Measurements from ENCODE around the gene IQCF5. TPM values are rescaled to one million over a fixed set of nuclear protein-coding genes. Genes with fewer than 3 reads are reported as not detected.

The IQCF5 gene
- total and polyA plus RNA-seq, 2 of the 4 experiments (the other 2 are of a cell fraction), result not detected

- Histone ChIP-seq H3K79me1 (ENCODE audit: low read depth in 1 of 2, low read length in 2 of 2) (no peaks in the 10 kb centered on the region), H2BK5ac (ENCODE audit: low read depth, low read length, poor library complexity, severe bottlenecking) (no peak overlapping the region), H3K9me1 (ENCODE audit: insufficient read depth, low read length) (no peaks in the 10 kb centered on the region), H2AFZ (replicated peaks; ENCODE audit: low read length, poor library complexity) (no peak overlapping the region), H2AK9ac (replicated peaks; ENCODE audit: low read depth, low read length, poor library complexity) (no peak overlapping the region), H3K4me1 (ENCODE audit: control insufficient read depth, insufficient read depth, low read length) (no peaks in the 10 kb centered on the region), H2BK120ac (ENCODE audit: low read depth, low read length) (no peak overlapping the region), H3K4me2 (ENCODE audit: low read depth, low read length) (no peak overlapping the region), H3K4me3 (ENCODE audit: insufficient read depth, low read depth, low read length) (no peak overlapping the region), H2BK15ac (ENCODE audit: low read depth, low read length) (no peak overlapping the region), H2AK5ac (ENCODE audit: low read depth, low read length) (no peak overlapping the region), H3K27me3 (ENCODE audit: control insufficient read depth, insufficient read depth, low read length) (peaks cover 6% of the 10 kb centered on the region), H3K27ac (ENCODE audit: insufficient read depth, low read length) (no peak overlapping the region), H4K5ac (ENCODE audit: low read depth, low read length) (no peak overlapping the region), H4K20me1 (ENCODE audit: insufficient read depth, low read length) (no peaks in the 10 kb centered on the region), H3K9me3 (ENCODE audit: control insufficient read depth, insufficient read depth, low read length) (no peaks in the 10 kb centered on the region), H4K91ac (ENCODE audit: insufficient read depth, low read depth, low read length) (no peak overlapping the region), H3K9ac (ENCODE audit: low read depth, low read length) (no peak overlapping the region), H3K56ac (ENCODE audit: extremely low read depth, insufficient read depth, low read length) (no peak overlapping the region), H3K36me3 (ENCODE audit: control insufficient read depth, insufficient read depth, low read length) (no peaks in the 10 kb centered on the region), H3K23ac (ENCODE audit: low read depth, low read length) (no peak overlapping the region), H3K18ac (ENCODE audit: low read depth, low read length) (no peak overlapping the region), H4K8ac (ENCODE audit: low read depth in 2 of 2, low read length in 2 of 2) (no peak overlapping the region), H2BK20ac (ENCODE audit: low read depth, low read length) (no peak overlapping the region), H3K4ac (ENCODE audit: low read depth, low read length) (no peak overlapping the region), H3K14ac (replicated peaks; ENCODE audit: low read depth, low read length) (no peak overlapping the region)
- CTCF ChIA-PET, result no interaction called here
- dilution Hi-C loops (cut with HindIII; ENCODE audit: low sequenced_read_pairs, unreplicated experiment) (no loop called here), in situ Hi-C loops (cut with MboI; ENCODE audit: low sequenced_read_pairs) (no loop called here), intact Hi-C loops (cut with micrococcal nuclease) (no loop called here)
- ATAC-seq (ENCODE audit: low read depth) (no peak), DNase-seq (no peak)
- POLR2A ChIA-PET (ENCODE audit: unreplicated experiment), result no interaction called here
- no CpG with 5 or more reads among the region's 7 CpGs for WGBS, 2 experiments (ENCODE audit: extremely low coverage in 2 of 2, insufficient read length in 1 of 2)
- BruUV-seq (replicated peaks), result no TSS peak
- no peak for TF ChIP-seq RFX5 (IDR thresholded peaks at IDR 0.05; ENCODE audit: low read depth, low read length)
- TF ChIP-seq NFE2L2 (IDR thresholded peaks at IDR 0.05; ENCODE audit: low read depth, low read length), result no peak
- TF ChIP-seq, protein P1, sequence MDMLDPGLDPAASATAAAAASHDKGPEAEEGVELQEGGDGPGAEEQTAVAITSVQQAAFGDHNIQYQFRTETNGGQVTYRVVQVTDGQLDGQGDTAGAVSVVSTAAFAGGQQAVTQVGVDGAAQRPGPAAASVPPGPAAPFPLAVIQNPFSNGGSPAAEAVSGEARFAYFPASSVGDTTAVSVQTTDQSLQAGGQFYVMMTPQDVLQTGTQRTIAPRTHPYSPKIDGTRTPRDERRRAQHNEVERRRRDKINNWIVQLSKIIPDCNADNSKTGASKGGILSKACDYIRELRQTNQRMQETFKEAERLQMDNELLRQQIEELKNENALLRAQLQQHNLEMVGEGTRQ (IDR thresholded peaks at IDR 0.05; ENCODE audit: low read depth, low read length), result no peak
- TF ChIP-seq RCOR1 (IDR thresholded peaks at IDR 0.05; ENCODE audit: insufficient replicate concordance, low read length), result no peak
- TF ChIP-seq BHLHE40 (IDR thresholded peaks at IDR 0.05; ENCODE audit: low read depth, low read length), result no peak
These were observed 30.3 kb downstream of the IQCF5 start for GRCh38 chr3:51845129-51845528.
